Measurements from ENCODE around the gene KCNJ1. TPM values are rescaled to one million over a fixed set of nuclear protein-coding genes. Genes with fewer than 3 reads are reported as not detected.
A peak's percentile ranks its signal among the peaks of the same experiment; 100 is the strongest.

The KCNJ1 gene
- total RNA-seq, 2 donors from 2014 or later: not detected

DNA sequence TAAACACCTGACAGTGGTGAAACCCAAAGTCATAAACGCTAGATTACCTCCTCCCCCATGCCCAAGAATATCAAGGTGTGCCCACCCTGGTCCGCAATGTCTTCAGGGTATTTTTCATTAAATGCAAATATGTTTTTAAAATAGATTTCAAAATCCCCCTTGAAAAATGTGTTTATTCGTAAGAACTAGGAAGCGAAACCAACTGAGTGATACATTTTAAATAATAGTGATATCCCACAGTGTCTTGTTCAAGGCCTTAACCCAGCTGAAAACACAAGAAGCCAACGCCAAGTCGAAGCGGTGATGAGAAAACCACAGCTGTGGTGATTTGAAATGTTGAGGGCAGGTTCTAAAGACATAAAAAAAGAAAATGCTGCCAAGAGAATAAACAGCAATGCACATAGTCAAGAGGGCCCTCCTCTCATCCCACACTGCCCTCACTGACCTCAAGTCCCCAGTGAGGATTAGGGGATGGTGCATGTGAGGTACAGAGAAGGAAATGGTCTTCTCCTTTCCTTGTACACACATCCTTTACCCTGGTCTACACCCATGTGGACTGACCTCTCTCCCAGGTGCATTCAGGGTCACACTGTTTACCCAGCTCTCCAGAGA is 25.5 kb downstream of the KCNJ1 start:
- TF ChIP-seq CTCF (IDR thresholded peaks at IDR 0.05): no peak
- Histone ChIP-seq H3K27ac (no peak overlapping the region), H3K36me3 (no peaks in the 10 kb centered on the region), H3K9me3 (no peaks in the 10 kb centered on the region), H3K4me1 (peaks cover 0 to 14% of the 10 kb centered on the region in 2 donors), H3K4me3 (no peak overlapping the region), H3K27me3 (no peaks in the 10 kb centered on the region)
- DNase-seq (ENCODE audit: low spot score): no peak

GRCh38 chr11:128840783-128841182 is 26.3 kb downstream of the KCNJ1 start:
- Histone ChIP-seq H3K27ac (no peak overlapping the region), H3K4me1 (peaks cover 0 to 14% of the 10 kb centered on the region in 2 donors), H3K4me3 (no peak overlapping the region), H3K27me3 (no peaks in the 10 kb centered on the region), H3K9me3 (no peaks in the 10 kb centered on the region), H3K36me3 (no peaks in the 10 kb centered on the region)
- TF ChIP-seq CTCF (IDR thresholded peaks at IDR 0.05): no peak
- no peak for DNase-seq (ENCODE audit: low spot score)

DNA sequence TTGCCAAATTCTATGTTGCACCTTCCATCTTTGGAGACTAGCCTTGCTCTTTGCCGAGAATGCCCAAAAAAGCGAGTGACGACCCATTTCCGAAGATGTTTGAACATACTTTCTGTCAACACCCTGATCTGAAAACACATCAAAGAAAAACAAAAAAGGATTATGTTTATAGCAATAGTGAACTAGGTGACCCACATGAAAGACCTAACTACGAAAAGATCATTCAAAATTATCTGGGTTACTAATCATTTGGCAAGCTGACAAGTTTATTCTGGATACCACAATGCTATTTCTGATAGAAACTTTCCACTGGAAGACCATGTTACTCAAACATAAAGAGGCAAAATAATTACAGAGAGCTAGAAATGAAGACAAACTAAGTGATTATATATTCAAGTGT is 27.0 kb downstream of the KCNJ1 start:
- Histone ChIP-seq H3K27ac (no peak overlapping the region), H3K4me3 (no peak overlapping the region), H3K27me3 (no peaks in the 10 kb centered on the region), H3K4me1 (peaks cover 0 to 14% of the 10 kb centered on the region in 2 donors), H3K36me3 (no peaks in the 10 kb centered on the region), H3K9me3 (no peaks in the 10 kb centered on the region)
- DNase-seq (ENCODE audit: low spot score): no peak
- TF ChIP-seq CTCF (IDR thresholded peaks at IDR 0.05): no peak

- H3K36me3 ChIP-seq: no peaks in the 10 kb centered on the region
- H3K9me3 ChIP-seq: no peaks in the 10 kb centered on the region
- no peak for TF ChIP-seq CTCF (IDR thresholded peaks at IDR 0.05)
- no peak for DNase-seq (ENCODE audit: low spot score)
- no peaks in the 10 kb centered on the region for H3K27me3 ChIP-seq
- no peak overlapping the region for H3K4me3 ChIP-seq
- peaks cover 0 to 11% of the 10 kb centered on the region in 2 donors for H3K4me1 ChIP-seq
- H3K27ac ChIP-seq: no peak overlapping the region
Measured at GRCh38 chr11:128839081-128839480, 28.0 kb downstream of the KCNJ1 start.

DNA sequence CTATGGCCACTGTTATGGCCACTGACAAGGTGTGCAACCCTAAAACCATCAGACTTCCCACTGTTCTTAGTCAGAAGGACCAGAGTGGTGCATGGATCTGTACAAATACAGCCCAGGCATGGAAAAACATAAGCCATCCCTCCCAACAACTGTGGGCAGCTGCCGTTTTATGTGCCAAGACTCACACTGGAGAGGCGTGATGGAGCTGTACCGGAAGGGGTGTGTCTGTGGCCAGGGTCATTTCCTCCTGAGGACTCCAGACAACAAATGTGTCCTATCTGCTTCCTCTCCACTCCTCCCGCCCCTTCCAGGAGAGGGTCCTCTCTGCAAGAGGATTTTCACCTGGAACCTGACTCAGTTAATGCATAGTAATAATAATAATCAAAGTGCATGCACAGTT is 29.5 kb downstream of the KCNJ1 start:
- H3K27ac ChIP-seq: no peak overlapping the region
- DNase-seq (ENCODE audit: low spot score): peak; percentile 73

More for the DNA sequence above, 29.5 kb downstream of the KCNJ1 start:
- no peak for TF ChIP-seq CTCF (IDR thresholded peaks at IDR 0.05)
- Histone ChIP-seq H3K36me3 (no peaks in the 10 kb centered on the region), H3K9me3 (no peaks in the 10 kb centered on the region), H3K4me3 (no peak overlapping the region), H3K4me1 (peaks cover 0 to 11% of the 10 kb centered on the region in 2 donors), H3K27me3 (no peaks in the 10 kb centered on the region)
